Astrocyte of the cerebellum (primary cell): ENCODE measurements around the gene SH3BGRL2.
A peak's percentile ranks its signal among the peaks of the same experiment; 100 is the strongest.

Experiments used
- DNase-seq: peaks from one replicate; pipeline ENCODE4 v3.0.0-alpha.2; 2011; ENCODE audit warnings: low read depth
- H3K4me3 ChIP-seq: 2 replicates; pipeline ENCODE4 v1.5.1; 2011; ENCODE audit warnings: mild to moderate bottlenecking, low read depth, low read length, moderate library complexity
- CTCF ChIP-seq: IDR thresholded peaks from 2 replicates; pipeline ENCODE4 v1.5.1; 2012; ENCODE audit warnings: low read length, low read depth, moderate library complexity, mild to moderate bottlenecking; ENCODE audit errors: missing control alignments
- in situ Hi-C: cut with HindIII; loops from 2 replicates; pipeline ENCODE4 v1.10.0; 2017; ENCODE audit warnings: low sequenced_read_pairs

SH3BGRL2 gene

GRCh38 chr6:79718509-79719247 lies 87.5 kb downstream of the SH3BGRL2 start:
- H3K4me3 ChIP-seq, result no peak overlapping the region
- no peak for TF ChIP-seq CTCF
- no peak for DNase-seq
- in situ Hi-C loops, result no loop called here

GRCh38 chr6:79719248-79719960 lies 88.3 kb downstream of the SH3BGRL2 start:
- TF ChIP-seq CTCF, result no peak
- in situ Hi-C loops, result no loop called here
- H3K4me3 ChIP-seq, result no peak overlapping the region
- DNase-seq, result peak; percentile 43

- no peak overlapping the region for H3K4me3 ChIP-seq
- in situ Hi-C loops, result no loop called here
- no peak for TF ChIP-seq CTCF
- DNase-seq, result no peak
Measured at GRCh38 chr6:79724816-79725215, 93.7 kb downstream of the SH3BGRL2 start.

GRCh38 chr6:79731471-79731870 lies 100.3 kb downstream of the SH3BGRL2 start:
- no peak for DNase-seq
- no peak for TF ChIP-seq CTCF
- H3K4me3 ChIP-seq, result no peak overlapping the region
- in situ Hi-C loops, result no loop called here

GRCh38 chr6:79733388-79733787 lies 102.3 kb downstream of the SH3BGRL2 start:
- no peak for TF ChIP-seq CTCF
- in situ Hi-C loops, result no loop called here
- H3K4me3 ChIP-seq, result no peak overlapping the region
- DNase-seq, result no peak

GRCh38 chr6:79734374-79734773 lies 103.2 kb downstream of the SH3BGRL2 start:
- in situ Hi-C loops, result no loop called here
- H3K4me3 ChIP-seq, result no peak overlapping the region
- no peak for TF ChIP-seq CTCF
- no peak for DNase-seq
